HG03066 (cell line): ENCODE measurements around the gene ZC3H18.

Source experiments
- ATAC-seq: cut with Tn5 transposase; IDR thresholded peaks from one replicate; pipeline ENCODE4 v1.9.1; 2021; ENCODE audit warnings: low read depth; ENCODE audit not compliant: unreplicated experiment

Gene ZC3H18

GRCh38 chr16:88578446-88579313, 8.5 kb downstream of the ZC3H18 start:
- ATAC-seq, result no peak

GRCh38 chr16:88580371-88580770, 10.2 kb downstream of the ZC3H18 start:
- no peak for ATAC-seq

- no peak for ATAC-seq
Observed at GRCh38 chr16:88581033-88581432, 10.8 kb downstream of the ZC3H18 start.

DNA sequence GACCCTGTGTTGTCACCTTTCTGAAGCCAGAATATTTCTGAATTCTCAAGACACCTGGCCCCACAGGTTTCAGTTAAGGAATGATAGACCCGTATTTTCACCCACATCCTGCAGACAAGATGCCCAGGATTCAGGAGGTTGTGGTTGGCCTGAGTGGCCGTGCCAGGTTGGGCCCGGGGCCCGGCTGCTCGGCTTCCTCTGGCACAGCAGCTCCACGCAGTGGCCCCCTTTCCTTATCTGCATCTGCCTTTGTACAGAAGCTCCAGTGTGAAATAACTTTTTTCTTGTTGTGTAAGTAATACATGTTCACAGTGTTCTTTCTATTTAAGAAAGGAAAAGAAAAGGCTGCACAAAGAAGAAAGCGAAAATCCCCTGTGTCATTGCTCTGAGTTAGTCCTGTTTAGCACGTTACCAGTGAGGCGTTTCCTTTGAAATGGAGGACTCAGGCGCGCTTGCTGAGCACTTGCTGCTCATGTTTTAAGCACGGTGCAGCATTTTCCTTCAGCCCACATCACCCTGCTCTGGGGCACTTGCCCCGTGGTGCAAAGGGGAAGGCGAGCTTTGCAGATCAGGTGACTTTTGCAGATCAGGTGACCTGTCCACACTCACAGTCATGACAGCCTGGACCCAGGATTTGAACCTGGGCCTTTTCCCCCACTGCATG, 12.8 kb downstream of the ZC3H18 start:
- ATAC-seq, result no peak

DNA sequence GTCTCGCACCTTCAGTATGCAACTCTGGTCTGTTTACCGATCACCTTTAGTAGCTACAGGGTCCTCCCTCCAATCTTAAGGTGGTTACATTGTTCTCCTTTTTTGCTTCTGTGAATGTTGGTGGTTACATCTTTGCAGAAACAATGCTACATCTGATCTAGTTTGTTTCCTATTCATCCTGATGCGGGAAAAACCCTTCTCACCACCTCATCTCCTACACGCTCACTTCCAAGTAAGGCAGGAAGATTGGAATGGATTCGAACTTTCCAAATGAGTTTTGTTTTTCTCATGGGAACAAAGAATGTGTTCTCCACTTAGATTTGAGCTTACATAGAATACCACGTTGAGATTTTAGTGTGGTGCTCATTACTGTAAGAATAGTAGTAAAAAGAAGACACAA, 14.5 kb downstream of the ZC3H18 start:
- ATAC-seq, result no peak

- no peak for ATAC-seq
Observed at GRCh38 chr16:88585269-88585668, 15.1 kb downstream of the ZC3H18 start.

DNA sequence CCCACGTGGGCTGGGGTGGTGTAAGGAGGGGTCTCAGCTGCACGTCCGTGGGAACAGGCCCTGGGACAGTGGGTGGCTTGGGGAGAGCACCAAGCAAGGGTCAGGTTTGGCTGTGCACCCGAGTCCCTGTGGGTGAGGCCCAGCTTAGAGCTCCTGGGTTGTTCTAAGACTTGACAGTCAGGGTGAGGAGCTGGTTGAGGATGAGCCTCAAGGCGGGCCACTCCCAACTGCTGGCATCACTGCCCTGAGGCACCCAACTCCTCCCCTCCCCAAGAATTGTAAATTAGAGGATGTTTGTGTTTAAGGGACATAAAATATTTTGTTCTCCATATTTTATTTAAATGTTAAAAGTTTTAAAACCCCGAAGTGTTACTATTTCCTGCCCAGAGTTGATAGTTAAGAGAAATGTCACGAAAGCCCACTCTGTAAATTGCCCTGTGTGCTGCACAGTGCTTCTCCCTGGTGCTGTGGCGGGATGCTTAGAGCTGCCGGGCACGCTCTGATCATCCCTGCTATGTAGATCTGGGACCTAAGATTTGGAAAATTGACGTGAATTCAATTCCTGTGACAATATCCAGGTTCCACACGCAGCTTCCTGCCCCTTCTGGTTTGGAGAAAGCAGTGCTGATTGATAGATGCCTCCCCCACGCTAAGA, 15.9 kb downstream of the ZC3H18 start:
- no peak for ATAC-seq

- no peak for ATAC-seq
Observed at GRCh38 chr16:88588148-88588547, 17.9 kb downstream of the ZC3H18 start.

- ATAC-seq, result no peak
Observed at GRCh38 chr16:88588754-88589153, 18.6 kb downstream of the ZC3H18 start.

- ATAC-seq, result no peak
Observed at GRCh38 chr16:88589441-88589840, 19.2 kb downstream of the ZC3H18 start.

DNA sequence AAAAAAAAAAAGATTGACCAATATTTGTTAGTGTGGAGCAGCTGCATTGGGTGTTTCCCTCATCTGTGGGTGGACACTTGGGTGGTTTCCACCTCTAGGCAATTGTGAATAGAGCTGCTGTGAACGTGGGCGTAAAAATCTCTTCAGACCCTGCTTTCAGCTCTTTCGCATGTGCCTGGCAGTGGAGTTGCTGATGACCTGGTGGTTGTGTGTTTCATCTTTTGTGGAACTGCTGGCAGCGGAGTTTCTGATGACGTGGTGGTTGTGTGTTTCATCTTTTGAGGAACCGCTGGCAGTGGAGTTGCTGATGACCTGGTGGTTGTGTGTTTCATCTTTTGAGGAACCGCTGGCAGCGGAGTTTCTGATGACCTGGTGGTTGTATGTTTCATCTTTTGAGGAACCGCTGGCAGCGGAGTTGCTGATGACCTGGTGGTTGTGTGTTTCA, 21.4 kb downstream of the ZC3H18 start:
- ATAC-seq, result no peak

DNA sequence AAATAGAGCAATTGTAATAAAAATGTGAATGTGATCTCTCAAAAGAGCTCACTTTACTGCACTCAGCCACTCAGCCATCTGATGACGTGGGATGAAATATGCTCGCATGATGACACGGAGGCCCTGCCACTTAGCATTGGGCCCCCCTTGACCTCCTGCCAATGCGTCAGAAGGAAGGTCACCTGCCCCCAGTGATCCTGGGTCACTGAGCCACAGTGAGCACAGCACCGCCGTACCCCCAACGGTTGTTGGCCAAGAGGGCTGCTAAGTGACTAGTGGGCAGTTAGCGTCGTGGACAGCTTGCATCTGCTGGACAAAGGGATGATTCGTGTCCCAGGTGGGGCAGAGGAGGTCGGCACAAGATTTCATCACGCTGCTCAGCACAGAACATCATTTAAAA, 22.9 kb downstream of the ZC3H18 start:
- no peak for ATAC-seq

GRCh38 chr16:88593489-88593888, 23.3 kb downstream of the ZC3H18 start:
- ATAC-seq, result no peak

GRCh38 chr16:88593910-88594309, 23.7 kb downstream of the ZC3H18 start:
- ATAC-seq, result no peak

DNA sequence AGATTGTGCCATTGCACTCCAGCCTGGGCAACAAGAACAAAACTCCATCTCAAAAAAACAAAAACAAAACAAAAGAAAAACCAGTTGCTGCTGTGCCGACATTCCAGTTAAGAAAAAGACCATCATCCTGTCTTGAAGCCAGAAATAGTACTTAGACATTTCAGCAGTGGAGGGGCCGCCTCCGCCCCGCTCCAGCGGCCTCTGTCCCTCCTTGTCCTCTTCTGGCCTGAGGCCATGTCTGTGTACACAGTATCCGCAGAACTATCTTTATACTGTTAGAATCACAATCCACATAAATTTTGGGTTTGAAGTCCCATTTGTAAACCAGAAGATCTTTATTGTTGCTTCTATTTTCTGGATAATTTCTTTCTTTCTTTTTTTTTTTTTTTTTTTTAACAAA, 24.9 kb downstream of the ZC3H18 start:
- no peak for ATAC-seq

DNA sequence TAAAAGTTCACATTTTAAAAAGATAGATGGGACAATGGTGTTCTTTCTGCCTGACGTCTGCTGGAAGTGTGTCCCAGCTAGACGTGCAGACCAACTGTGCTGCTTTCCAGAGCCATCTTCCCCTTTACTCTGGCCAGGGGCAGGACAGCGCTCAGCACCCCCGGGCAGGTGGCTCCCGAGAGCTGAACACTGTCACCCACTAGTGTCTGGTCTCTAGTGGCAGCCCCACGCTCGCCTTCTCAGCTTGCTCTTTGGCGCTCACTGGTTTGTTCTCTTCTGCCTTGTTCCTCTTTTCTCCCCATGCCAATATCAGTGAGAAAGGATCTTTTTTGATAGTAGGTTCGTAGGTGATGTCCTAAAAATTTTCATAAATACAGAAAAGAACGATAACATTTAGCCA, 25.7 kb downstream of the ZC3H18 start:
- ATAC-seq, result no peak

GRCh38 chr16:88596483-88596882, 26.3 kb downstream of the ZC3H18 start:
- ATAC-seq, result no peak

GRCh38 chr16:88597856-88598491, 27.8 kb downstream of the ZC3H18 start:
- no peak for ATAC-seq

- ATAC-seq, result no peak
Observed at GRCh38 chr16:88599092-88599733, 29.0 kb downstream of the ZC3H18 start.

DNA sequence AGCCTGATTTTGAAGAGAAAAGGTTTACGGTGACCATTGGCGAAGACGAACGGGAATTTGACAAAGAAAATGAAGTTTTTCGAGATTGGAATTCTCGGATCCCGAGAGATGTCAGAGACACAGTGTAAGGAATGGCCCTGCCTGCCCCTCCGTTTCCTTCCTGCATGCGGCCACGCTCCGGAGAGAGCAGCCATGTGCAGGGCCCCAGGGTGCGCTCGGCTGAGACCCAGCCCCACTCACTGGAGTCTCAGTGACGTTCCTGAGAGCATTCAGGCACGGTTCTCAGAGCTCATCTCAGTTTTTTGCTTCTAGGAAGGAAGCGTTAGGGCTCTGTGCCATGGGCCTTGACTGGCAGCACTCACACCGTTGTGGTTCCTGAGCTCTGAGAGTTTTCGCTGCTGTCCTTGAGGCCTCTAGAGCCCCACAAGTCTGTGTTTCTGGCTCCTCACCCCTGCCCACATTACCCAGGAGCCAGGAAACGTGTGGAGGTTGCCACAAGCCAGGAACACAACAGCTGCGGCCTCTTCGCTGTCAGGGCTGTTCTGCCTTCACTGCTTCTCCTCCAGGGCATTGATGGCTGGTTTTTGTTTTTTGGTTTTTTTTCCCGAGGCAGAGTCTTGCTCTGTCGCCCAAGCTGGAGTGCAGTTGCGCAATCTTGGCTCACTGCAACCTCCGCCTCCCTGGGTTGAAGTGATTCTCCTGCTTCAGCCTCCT, 29.8 kb downstream of the ZC3H18 start:
- ATAC-seq, result no peak
